HG03521 (cell line): Measurements from ENCODE around the gene STXBP3.
"Not testable (repeated sequence)": the region's sequence is repeated elsewhere in the genome, so short reads cannot be mapped to it uniquely, and the experiment has no call there.

Experiments
- ATAC-seq: cut with Tn5 transposase; IDR thresholded peaks from one replicate; pipeline ENCODE4 v1.9.1; 2021; ENCODE audit warnings: mild to moderate bottlenecking, moderate library complexity; ENCODE audit not compliant: unreplicated experiment

STXBP3 gene

GRCh38 chr1:108728327-108728923 is 18.0 kb upstream of the STXBP3 start:
- no peak for ATAC-seq

GRCh38 chr1:108729481-108729880 is 17.0 kb upstream of the STXBP3 start:
- ATAC-seq = no peak

- no peak for ATAC-seq
These were observed 14.1 kb upstream of the STXBP3 start for GRCh38 chr1:108732398-108732797.

- ATAC-seq = no peak
These were observed 12.2 kb upstream of the STXBP3 start for GRCh38 chr1:108734171-108734865.

- no peak for ATAC-seq
These were observed 4.2 kb upstream of the STXBP3 start for GRCh38 chr1:108742253-108742652.

GRCh38 chr1:108745980-108746381 is 493 bp upstream of the STXBP3 start:
- no peak for ATAC-seq

GRCh38 chr1:108747171-108747850 is 837 bp downstream of the STXBP3 start:
- no peak for ATAC-seq

GRCh38 chr1:108747898-108748297 is 1.4 kb downstream of the STXBP3 start:
- ATAC-seq = no peak

- no peak for ATAC-seq
These were observed 2.6 kb downstream of the STXBP3 start for GRCh38 chr1:108749081-108749480.

- no peak for ATAC-seq
These were observed 4.2 kb downstream of the STXBP3 start for GRCh38 chr1:108750476-108751181.

GRCh38 chr1:108753363-108753762 is 6.9 kb downstream of the STXBP3 start:
- ATAC-seq = no peak

- ATAC-seq = no peak
These were observed 12.3 kb downstream of the STXBP3 start for GRCh38 chr1:108758796-108759195.

GRCh38 chr1:108767115-108767514 is 20.6 kb downstream of the STXBP3 start:
- no peak for ATAC-seq

- ATAC-seq = no peak
These were observed 21.2 kb downstream of the STXBP3 start for GRCh38 chr1:108767708-108768107.

GRCh38 chr1:108777839-108778238 is 31.4 kb downstream of the STXBP3 start:
- no peak for ATAC-seq

- ATAC-seq = no peak
These were observed 33.0 kb downstream of the STXBP3 start for GRCh38 chr1:108779455-108779854.

- no peak for ATAC-seq
These were observed 34.6 kb downstream of the STXBP3 start for GRCh38 chr1:108780937-108781574.

- not testable (repeated sequence) for ATAC-seq
These were observed 35.1 kb downstream of the STXBP3 start for GRCh38 chr1:108781575-108781944.

GRCh38 chr1:108785264-108785663 is 38.8 kb downstream of the STXBP3 start:
- no peak for ATAC-seq

GRCh38 chr1:108785880-108786279 is 39.4 kb downstream of the STXBP3 start:
- no peak for ATAC-seq

- ATAC-seq = no peak
These were observed 45.3 kb downstream of the STXBP3 start for GRCh38 chr1:108791790-108792189.
